Liver (tissue), 9 donors: Measurements from ENCODE around the gene LPCAT1. TPM values are rescaled to one million over a fixed set of nuclear protein-coding genes. Genes with fewer than 3 reads are reported as not detected.

Experiments used
- DNase-seq: peaks from one replicate; pipeline ENCODE4 v3.0.0-alpha.2; 2017; ENCODE audit warnings: low spot score
- H3K27ac ChIP-seq, 2 donors: one replicate each; pipeline ENCODE4 v1.7.0; 2013; ENCODE audit warnings: inconsistent platforms in 2 of 2, low read length in 2 of 2, control low read depth in 1 of 2, low read depth in 1 of 2, mild to moderate bottlenecking in 1 of 2
- H3K27me3 ChIP-seq, 4 donors: one replicate each; pipeline versions ENCODE4 v1.6.1 to v1.7.0; 2013; ENCODE audit warnings: low read length in 3 of 4, inconsistent platforms in 1 of 4, mild to moderate bottlenecking in 1 of 4, moderate library complexity in 1 of 4; ENCODE audit not compliant: control insufficient read depth in 4 of 4, insufficient read depth in 4 of 4
- H3K36me3 ChIP-seq, 4 donors: one replicate each; pipeline versions ENCODE4 v1.6.1 to v1.7.0; 2013; ENCODE audit warnings: low read length in 3 of 4, mild to moderate bottlenecking in 3 of 4, low read depth in 1 of 4, moderate library complexity in 1 of 4; ENCODE audit not compliant: control insufficient read depth in 4 of 4, insufficient read depth in 3 of 4
- H3K4me1 ChIP-seq, 4 donors: one replicate each; pipeline versions ENCODE4 v1.6.1 to v1.7.0; 2013; ENCODE audit warnings: low read length in 3 of 4, mild to moderate bottlenecking in 3 of 4, moderate library complexity in 1 of 4; ENCODE audit not compliant: control insufficient read depth in 4 of 4, insufficient read depth in 4 of 4
- H3K4me3 ChIP-seq, 3 donors: one replicate each; pipeline versions ENCODE4 v1.6.1 to v1.7.0; 2013; ENCODE audit warnings: low read length in 3 of 3, control low read depth in 1 of 3, low read depth in 1 of 3, mild to moderate bottlenecking in 1 of 3
- H3K9ac ChIP-seq, 2 donors: one replicate each; pipeline ENCODE4 v1.7.0; 2013; ENCODE audit warnings: low read length in 2 of 2, mild to moderate bottlenecking in 2 of 2, moderate library complexity in 2 of 2, control low read depth in 1 of 2, low read depth in 1 of 2
- H3K9me3 ChIP-seq, 4 donors: one replicate each; pipeline versions ENCODE4 v1.6.1 to v1.7.0; 2013; ENCODE audit warnings: low read length in 3 of 4; ENCODE audit not compliant: control insufficient read depth in 4 of 4
- FOXA1 ChIP-seq: IDR thresholded peaks from 2 replicates; pipeline ENCODE4 v1.6.1; 2016; ENCODE audit warnings: antibody characterized with exemption
- FOXA2 ChIP-seq: IDR thresholded peaks from 2 replicates; pipeline ENCODE4 v1.6.1; 2016; ENCODE audit warnings: antibody characterized with exemption
- GABPA ChIP-seq, 2 donors: IDR thresholded peaks in 1 of 2; conservative IDR thresholded peaks in 1 of 2; 2 replicates each; pipeline ENCODE4 v1.6.1; 2016; ENCODE audit warnings: antibody characterized with exemption in 2 of 2, mild to moderate bottlenecking in 1 of 2, moderate library complexity in 1 of 2
- HNF4A ChIP-seq, 2 donors: conservative IDR thresholded peaks; 2 replicates each; pipeline ENCODE4 v1.6.1; 2016; ENCODE audit warnings: antibody characterized with exemption in 2 of 2, mild to moderate bottlenecking in 2 of 2
- HNF4G ChIP-seq: IDR thresholded peaks from 2 replicates; pipeline ENCODE4 v1.6.1; 2016; ENCODE audit warnings: antibody characterized with exemption
- JUND ChIP-seq, 2 donors: IDR thresholded peaks; 2 replicates each; pipeline ENCODE4 v1.6.1; 2016; ENCODE audit warnings: antibody characterized with exemption in 2 of 2
- MAX ChIP-seq: IDR thresholded peaks from 2 replicates; pipeline ENCODE4 v1.6.1; 2016; ENCODE audit warnings: antibody characterized with exemption
- RXRA ChIP-seq, 2 donors: IDR thresholded peaks; 2 replicates each; pipeline ENCODE4 v1.6.1; 2017 to 2018; ENCODE audit warnings: antibody characterized with exemption in 2 of 2, mild to moderate bottlenecking in 1 of 2
- SP1 ChIP-seq: IDR thresholded peaks from 2 replicates; pipeline ENCODE4 v1.6.1; 2018; ENCODE audit warnings: antibody characterized with exemption, mild to moderate bottlenecking
- TAF1 ChIP-seq: conservative IDR thresholded peaks from 2 replicates; pipeline ENCODE4 v1.6.1; 2016; ENCODE audit warnings: antibody characterized with exemption, mild to moderate bottlenecking
- YY1 ChIP-seq: IDR thresholded peaks from 2 replicates; pipeline ENCODE4 v1.6.1; 2016; ENCODE audit warnings: antibody characterized with exemption, mild to moderate bottlenecking
- ZBTB33 ChIP-seq: IDR thresholded peaks from 2 replicates; pipeline ENCODE4 v1.6.1; 2016; ENCODE audit warnings: antibody characterized with exemption
- WGBS: extraction: QIAGEN DNeasy Blood & Tissue Kit; methylation state at CpG from one replicate; pipeline ENCODE4 v1.1.7; 2013; 5-methylcytosine and 5-hydroxymethylcytosine counted together
- polyA plus RNA-seq, 2 donors: library from polyadenylated mRNA; stranded (reverse) in 1 of 2; unstranded in 1 of 2; fragments of 200-250 nt in 1 of 2; fragments of >200 nt in 1 of 2; fragmentation: Nextera tagmentation in 1 of 2; extraction: Ambion mirVana in 1 of 2; gene quantifications; one replicate each; pipeline versions ENCODE4 v1.2.1 to v1.2.3, GENCODE V29; 2013 to 2015
- total RNA-seq, 2 donors: library from RNA; depleted of rRNA; stranded (reverse); fragments of >200 nt; gene quantifications; one replicate each; pipeline ENCODE4 v1.2.3, GENCODE V29; 2014
- TF ChIP-seq, protein P1 (sequence below): IDR thresholded peaks from 2 replicates; pipeline ENCODE4 v1.6.1; 2016; ENCODE audit warnings: antibody characterized with exemption, mild to moderate bottlenecking
- TF ChIP-seq, protein P2 (sequence below): IDR thresholded peaks from 2 replicates; pipeline ENCODE4 v1.6.1; 2016; ENCODE audit warnings: antibody characterized with exemption
- TF ChIP-seq, protein P3 (sequence below): fragments of 150-350 bp; IDR thresholded peaks from 2 replicates; pipeline ENCODE4 v1.5.1; 2017; ENCODE audit warnings: improper control_type of control experiment, low read depth, low read length; ENCODE audit not compliant: missing input control
- donor health status: healthy.
- donor health status: healthy.
- donor health status: healthy.
- donor health status: healthy.
- donor health status: healthy.

The LPCAT1 gene
- total and polyA plus RNA-seq, 4 donors, result 1.5 to 12.8 (median 9.9) TPM

DNA sequence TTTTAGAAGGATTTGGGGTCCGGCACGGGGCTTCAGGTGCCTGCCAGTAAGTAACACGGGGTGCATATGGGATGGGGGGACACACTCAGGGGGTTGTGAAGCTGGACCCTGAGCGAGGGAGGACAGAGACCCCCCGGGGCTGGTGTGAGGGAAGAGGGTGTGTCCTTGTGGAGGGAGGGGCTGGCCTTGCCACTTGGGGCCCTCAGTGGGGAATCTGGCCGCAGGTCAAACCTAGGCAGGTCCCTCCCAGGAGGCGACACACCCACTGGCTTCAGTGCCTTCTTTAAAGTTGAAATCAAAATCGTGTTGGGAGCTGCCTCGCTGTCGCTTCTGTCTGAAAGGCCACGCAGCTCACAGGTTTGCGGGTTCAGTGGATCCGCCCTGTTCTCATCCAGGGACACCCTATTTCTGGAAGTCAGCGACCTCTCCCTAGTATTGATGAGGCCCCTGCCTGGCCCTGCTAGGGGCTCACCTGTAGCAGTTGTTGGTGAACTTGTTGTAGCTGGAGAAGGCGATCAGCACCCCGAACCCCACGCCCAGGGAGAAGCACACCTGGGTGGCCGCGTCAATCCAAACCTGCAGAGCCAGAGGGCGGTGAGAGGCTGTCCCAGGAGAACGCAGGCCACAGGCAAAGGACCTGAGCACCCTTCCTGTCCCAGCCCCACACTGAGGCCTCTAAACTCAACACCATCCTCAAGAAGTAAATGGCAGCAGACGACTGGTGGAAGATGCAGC, 108.0 kb downstream of the LPCAT1 start:
- H3K9me3 ChIP-seq, result no peaks in the 10 kb centered on the region

GRCh38 chr5:1415059-1415425, 108.7 kb downstream of the LPCAT1 start:
- no peak overlapping the region for H3K9ac ChIP-seq
- H3K27ac ChIP-seq, result no peak overlapping the region
- TF ChIP-seq SP1 (no peak), FOXA2 (no peak), RXRA (IDR thresholded peaks at IDR 0.05) (no peak), MAX (no peak), HNF4G (no peak), TAF1 (no peak), HNF4A (conservative IDR thresholded peaks at IDR 0.05) (no peak), JUND (IDR thresholded peaks at IDR 0.05) (no peak), YY1 (no peak), FOXA1 (no peak)
- TF ChIP-seq, protein P1, sequence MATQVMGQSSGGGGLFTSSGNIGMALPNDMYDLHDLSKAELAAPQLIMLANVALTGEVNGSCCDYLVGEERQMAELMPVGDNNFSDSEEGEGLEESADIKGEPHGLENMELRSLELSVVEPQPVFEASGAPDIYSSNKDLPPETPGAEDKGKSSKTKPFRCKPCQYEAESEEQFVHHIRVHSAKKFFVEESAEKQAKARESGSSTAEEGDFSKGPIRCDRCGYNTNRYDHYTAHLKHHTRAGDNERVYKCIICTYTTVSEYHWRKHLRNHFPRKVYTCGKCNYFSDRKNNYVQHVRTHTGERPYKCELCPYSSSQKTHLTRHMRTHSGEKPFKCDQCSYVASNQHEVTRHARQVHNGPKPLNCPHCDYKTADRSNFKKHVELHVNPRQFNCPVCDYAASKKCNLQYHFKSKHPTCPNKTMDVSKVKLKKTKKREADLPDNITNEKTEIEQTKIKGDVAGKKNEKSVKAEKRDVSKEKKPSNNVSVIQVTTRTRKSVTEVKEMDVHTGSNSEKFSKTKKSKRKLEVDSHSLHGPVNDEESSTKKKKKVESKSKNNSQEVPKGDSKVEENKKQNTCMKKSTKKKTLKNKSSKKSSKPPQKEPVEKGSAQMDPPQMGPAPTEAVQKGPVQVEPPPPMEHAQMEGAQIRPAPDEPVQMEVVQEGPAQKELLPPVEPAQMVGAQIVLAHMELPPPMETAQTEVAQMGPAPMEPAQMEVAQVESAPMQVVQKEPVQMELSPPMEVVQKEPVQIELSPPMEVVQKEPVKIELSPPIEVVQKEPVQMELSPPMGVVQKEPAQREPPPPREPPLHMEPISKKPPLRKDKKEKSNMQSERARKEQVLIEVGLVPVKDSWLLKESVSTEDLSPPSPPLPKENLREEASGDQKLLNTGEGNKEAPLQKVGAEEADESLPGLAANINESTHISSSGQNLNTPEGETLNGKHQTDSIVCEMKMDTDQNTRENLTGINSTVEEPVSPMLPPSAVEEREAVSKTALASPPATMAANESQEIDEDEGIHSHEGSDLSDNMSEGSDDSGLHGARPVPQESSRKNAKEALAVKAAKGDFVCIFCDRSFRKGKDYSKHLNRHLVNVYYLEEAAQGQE, result no peak
- TF ChIP-seq, protein P2, sequence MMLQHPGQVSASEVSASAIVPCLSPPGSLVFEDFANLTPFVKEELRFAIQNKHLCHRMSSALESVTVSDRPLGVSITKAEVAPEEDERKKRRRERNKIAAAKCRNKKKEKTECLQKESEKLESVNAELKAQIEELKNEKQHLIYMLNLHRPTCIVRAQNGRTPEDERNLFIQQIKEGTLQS, result no peak
- TF ChIP-seq, protein P3, sequence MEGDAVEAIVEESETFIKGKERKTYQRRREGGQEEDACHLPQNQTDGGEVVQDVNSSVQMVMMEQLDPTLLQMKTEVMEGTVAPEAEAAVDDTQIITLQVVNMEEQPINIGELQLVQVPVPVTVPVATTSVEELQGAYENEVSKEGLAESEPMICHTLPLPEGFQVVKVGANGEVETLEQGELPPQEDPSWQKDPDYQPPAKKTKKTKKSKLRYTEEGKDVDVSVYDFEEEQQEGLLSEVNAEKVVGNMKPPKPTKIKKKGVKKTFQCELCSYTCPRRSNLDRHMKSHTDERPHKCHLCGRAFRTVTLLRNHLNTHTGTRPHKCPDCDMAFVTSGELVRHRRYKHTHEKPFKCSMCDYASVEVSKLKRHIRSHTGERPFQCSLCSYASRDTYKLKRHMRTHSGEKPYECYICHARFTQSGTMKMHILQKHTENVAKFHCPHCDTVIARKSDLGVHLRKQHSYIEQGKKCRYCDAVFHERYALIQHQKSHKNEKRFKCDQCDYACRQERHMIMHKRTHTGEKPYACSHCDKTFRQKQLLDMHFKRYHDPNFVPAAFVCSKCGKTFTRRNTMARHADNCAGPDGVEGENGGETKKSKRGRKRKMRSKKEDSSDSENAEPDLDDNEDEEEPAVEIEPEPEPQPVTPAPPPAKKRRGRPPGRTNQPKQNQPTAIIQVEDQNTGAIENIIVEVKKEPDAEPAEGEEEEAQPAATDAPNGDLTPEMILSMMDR, result no peak
- H3K9me3 ChIP-seq, result no peaks in the 10 kb centered on the region
- H3K36me3 ChIP-seq, result no peaks in the 10 kb centered on the region
- H3K4me1 ChIP-seq, result no peaks in the 10 kb centered on the region
- DNase-seq, result no peak
- no peaks in the 10 kb centered on the region for H3K27me3 ChIP-seq
- 75% methylated on average over 13 of the region's 13 CpGs for WGBS
- H3K4me3 ChIP-seq, result no peak overlapping the region

More for the DNA sequence above, 108.0 kb downstream of the LPCAT1 start:
- H3K27ac ChIP-seq, result no peak overlapping the region
- H3K36me3 ChIP-seq, result no peaks in the 10 kb centered on the region
- no peak for DNase-seq
- TF ChIP-seq GABPA (IDR thresholded peaks at IDR 0.05 in 1 of 2, conservative IDR thresholded peaks at IDR 0.05 in 1 of 2), result no peak
- no peak for TF ChIP-seq ZBTB33
- TF ChIP-seq FOXA1, result no peak
- no peak overlapping the region for H3K9ac ChIP-seq
- no peak overlapping the region for H3K4me3 ChIP-seq
- H3K27me3 ChIP-seq, result no peaks in the 10 kb centered on the region
- H3K4me1 ChIP-seq, result no peaks in the 10 kb centered on the region
- WGBS, result 75% methylated on average over 22 of the region's 22 CpGs
